GM19239 (cell line): ENCODE measurements around the gene RBM19.

Experiments
- DNase-seq: peaks from one replicate; pipeline ENCODE4 v3.0.0; 2011; ENCODE audit warnings: low spot score; ENCODE audit not compliant: insufficient read length
- FAIRE-seq: peaks from 2 replicates; lab custom pipeline; 2011; peaks lifted over from hg19 to GRCh38; lab: Jason Lieb, UNC

Gene RBM19

DNA sequence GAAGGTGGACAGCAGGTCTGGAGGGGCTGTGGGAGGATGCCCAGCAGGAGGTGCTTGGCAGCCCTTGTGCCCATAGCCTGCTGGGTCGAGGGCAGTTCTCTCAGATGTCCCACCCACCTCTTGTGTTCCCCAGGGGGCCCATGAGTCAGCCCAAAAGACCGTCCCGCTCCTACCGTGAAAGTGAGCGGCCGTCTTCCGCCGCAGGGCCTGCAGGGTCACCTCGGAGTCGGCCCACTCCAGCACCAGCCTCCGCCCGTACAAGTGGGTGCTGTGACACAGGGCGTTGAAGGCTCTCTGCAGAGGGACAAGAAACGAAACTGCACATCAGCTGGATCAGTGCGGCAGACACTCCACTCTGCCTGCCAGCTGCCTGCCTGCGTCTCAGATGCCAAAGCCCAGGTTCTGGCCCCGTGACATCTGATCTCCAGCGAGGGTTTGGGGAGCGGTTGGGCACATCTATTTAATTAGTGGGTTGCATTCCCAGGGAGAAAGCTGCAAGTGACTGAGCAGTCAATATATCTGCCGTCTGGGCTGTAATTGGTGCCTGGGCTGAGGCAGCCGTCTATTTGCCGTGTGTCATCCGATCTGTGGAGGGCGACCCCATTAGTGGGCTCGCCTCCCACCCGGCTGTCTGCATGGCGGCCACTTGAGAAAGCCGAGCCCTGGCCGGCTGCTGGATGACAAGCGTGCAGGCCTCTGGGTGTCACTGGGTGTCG is 121.5 kb downstream of the RBM19 start:
- DNase-seq (no peak), FAIRE-seq (no peak)

DNA sequence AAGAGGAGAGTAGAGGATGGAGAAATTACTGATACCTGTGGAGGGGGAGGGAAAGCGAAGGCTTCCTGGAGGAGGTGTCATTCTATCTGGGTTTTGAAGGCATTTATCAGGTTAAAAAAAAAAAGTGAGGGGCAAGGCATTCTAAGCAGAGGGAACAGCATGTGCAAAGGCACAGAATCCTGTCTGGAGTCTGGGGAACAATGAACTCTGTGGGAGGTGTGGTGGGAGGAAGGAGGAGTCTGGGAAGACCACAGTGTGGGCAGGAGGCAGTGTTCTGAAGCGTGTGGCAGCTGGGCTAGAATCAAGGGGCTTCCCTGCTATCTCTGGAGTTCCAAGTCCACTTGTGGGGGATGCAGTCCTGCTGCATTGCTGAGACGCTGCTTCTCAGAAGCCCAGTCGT is 123.4 kb downstream of the RBM19 start:
- no peak for DNase-seq
- FAIRE-seq, result no peak

DNA sequence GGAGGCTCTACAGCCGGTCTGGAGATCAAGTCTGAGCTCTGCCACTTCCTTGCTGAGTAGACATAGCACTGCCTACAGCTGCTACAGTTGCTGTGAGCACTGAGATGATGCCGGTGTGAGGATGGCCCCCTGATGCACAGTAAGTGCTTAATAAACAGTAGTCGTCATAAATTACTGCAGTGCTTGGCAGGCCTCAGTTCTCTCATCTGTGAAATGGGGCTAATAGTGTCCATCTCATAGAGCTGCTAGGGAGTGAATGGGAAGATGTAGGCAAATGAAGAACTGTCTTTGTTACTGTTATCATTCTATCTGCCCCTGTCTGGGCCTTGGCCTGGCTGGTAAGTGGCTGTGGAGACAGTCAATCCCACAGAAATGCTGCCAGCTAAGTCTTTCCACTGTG is 124.3 kb downstream of the RBM19 start:
- FAIRE-seq, result no peak
- DNase-seq, result no peak

DNA sequence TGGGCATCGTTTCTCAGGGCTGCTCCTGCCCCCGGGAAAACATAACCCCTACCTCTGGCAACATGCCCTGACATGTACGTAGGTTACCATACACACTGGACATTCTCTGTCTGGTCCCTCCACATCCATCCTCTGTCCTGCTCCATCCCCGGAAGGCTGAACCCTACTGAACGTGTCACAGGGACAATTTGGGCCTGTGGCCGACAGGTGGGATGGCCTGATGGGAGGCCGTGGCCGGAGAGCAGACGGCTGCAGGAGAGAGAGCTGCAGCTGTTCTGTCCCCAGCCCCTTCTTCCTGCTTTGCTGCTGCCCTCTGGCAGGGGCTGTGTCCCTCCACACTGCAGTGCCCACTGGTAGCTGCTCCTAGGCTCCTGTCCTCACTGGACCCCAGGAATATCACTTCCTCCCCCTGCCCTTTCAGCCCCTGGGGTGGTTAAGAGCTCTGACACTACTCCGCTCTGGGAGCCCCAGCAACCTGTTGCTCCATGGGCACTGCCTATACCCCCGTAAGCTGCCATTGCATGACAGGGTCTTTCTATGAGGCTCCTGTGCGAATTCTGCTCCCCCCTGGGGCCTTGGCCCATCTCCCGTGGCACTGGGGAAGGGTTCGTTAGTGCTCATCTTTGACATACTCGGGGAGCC is 125.6 kb downstream of the RBM19 start:
- FAIRE-seq (no peak), DNase-seq (no peak)

DNA sequence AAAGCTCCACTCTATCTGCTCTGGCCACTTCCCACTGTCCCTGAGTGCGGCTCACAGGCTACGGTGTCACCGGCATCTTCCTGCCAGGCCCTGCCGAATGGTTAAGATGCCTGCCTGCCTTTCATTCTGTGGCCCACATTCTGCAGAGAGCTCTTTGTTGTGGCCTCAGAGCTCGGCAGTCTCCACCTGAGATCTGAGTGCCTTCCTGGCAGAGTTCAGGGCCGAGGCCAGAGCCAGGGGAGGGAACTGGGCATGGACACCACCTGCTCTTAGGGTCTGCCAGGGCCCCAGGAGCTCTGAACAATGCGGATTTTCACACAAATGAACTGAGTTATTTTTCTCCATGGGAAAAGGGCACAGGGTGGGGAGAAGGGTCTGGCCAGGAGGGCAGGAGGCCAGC is 127.2 kb downstream of the RBM19 start:
- DNase-seq (no peak), FAIRE-seq (no peak)

DNA sequence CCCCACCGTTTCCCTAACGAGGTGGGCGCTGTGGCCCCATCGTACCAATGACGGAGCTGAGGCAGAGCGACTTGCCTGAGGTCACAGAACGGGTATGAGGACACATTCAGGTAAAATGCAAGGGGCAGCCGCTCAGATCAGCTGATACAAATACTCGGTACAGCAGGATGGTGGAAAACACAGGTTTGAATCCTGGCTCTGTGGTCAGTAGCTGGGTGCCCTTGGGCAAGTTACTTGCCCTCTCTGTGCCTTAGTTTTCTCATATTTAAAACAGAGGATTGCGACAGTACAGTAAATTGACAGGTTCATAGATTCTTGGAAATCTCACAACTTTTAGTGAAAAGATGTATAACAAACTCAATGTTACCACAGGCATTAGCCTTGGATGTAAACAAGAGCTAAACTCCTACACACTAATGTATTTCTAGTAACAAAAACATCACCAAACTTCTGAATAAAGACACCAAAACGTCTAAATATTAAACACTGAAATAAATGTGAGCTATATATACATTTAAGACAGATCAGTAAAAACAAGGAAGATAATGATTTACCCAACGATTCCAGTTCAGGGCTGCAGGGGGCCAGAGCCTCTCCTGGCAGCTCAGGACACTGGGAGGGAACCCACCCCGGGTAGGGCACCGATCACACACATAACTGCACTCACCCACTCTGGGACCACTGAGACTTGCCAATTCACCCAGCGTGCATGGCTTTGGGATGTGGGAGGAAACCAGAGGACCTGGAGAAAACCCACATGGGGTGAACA is 128.4 kb downstream of the RBM19 start:
- FAIRE-seq (no peak), DNase-seq (no peak)

DNA sequence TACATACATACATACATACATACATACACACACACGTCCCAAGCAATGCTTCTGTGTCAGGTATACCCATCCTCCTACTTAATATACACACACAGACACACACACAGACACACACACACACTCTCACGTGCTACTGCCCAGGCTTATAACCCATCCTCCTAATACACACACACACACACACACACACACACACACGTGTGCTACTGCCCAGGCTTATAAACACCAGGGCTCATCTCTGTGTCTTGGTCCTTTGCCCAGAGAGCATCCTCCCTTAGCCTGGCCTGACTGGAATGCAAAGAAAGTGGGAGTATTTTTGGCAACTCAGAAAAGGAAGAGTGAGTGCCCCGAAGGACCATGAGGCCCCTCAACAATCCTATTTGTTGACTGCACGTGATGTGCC is 129.0 kb downstream of the RBM19 start:
- no peak for FAIRE-seq
- no peak for DNase-seq

DNA sequence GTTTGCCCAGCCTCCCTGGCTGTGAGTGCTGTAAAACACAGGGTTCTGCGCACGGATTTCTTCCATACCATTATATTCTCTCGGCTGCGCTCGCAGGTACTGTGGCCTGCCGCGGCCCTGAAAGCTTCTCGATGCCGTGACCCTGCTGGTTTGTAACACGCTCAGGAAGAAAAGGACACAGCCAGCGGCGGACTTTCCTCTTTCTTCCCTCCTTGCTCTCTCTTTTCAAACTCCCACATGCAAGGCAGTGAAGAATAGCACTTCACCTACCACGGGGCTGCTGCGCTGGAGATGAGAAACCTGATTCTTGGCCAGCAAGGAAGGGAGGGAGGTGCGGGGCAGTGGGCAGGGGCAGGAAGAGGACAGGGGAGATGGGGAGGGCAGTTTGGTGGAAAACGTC is 130.2 kb downstream of the RBM19 start:
- FAIRE-seq, result no peak
- DNase-seq, result no peak

DNA sequence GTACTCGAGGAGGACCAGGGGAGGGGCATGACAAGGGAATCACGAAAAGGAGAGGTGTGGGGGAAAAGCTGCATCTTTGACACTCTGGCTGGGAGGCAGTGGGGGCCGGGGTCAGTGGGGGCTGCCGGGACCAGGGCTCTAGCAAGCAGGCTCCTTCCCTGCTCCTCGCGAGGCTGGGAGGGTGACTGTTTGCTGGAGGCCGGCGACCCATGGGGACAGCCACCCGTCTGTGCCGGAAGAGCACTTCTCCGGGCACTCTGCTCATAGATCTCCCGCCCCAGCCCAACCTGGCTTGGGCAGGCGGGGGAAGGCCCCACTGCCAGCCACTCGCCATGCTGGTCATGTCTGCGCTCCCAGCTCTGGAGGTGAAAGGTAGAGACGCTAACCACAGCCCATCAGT is 130.7 kb downstream of the RBM19 start:
- no peak for FAIRE-seq
- no peak for DNase-seq

DNA sequence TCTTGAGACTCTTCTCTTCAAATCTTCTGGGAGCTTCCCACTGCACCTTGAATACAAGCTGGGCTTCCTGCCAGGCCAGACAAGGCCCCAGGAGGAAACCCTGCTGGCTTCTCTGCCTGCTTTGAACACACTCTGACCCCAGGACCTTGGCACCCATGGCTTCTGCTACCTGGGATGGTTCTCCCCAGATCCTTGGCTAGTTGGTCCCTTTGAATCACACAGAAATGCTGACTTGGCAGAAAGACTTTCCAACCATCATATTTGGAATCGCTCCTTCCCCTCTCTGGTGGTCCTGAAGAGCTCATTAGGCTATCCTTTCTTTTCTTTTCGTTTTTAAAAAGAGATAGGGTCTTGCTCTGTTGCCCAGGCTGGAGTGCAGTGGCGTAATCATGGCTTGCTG is 132.7 kb downstream of the RBM19 start:
- no peak for FAIRE-seq
- DNase-seq, result no peak

DNA sequence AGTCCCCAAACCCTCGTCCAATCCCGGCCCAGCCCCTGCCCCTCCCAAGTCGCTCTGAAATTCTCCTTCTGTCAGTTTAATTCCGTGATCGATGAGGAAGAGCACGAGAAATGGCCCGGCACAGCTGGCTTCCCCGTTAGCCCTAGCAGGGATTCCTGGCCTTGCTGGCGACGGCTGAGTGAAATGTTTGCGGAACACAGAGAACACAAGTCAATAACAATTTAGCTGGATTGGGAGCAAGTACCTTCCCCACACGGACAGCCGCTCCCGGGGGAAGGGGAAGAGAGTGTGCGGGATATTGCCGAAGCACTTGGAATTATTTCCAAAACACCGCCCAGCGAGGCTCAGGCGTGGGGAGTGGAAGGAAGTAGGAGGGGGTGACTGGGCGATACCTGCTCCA is 134.6 kb downstream of the RBM19 start:
- no peak for DNase-seq

DNA sequence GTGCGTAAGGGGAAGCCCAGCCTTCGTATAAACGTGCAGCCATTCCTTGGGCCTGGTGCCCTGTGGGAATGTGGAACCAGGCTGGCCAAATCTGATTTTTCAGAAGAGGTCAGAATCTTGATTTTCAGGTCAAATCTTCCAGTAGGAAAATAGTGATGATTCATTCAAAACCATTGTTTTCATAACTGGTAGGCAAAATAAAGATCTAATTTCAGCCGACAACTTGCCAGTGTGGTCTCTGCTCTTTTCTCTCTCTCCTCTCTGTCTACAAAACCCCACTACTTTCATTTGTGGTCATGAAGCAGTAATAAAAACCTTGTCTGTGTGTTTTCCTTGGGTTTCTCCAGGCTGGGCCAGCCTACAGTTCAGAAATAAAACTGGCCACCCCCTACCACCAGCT is 135.1 kb downstream of the RBM19 start:
- DNase-seq (no peak), FAIRE-seq (no peak)

More for the DNA sequence above, 134.6 kb downstream of the RBM19 start:
- FAIRE-seq, result no peak

DNA sequence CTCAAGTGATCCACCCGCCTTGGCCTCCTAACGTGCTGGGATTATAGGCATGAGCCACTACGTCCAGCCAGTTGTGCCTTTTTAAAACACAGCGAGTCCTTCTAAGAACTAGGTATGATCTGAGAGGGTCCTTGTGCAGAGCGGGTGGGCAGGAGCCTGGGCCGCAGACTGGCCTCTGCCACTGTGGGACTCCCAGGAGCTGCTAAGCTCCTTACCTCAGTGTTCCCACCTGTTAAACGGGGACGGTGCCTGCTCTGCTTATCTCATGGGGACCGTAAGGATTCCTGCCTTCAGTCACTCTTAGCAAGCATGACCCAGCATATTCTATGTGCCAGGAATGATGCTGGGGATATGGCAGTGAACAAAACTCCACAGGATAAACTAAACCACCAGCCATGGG is 136.9 kb downstream of the RBM19 start:
- no peak for FAIRE-seq
- DNase-seq, result no peak

DNA sequence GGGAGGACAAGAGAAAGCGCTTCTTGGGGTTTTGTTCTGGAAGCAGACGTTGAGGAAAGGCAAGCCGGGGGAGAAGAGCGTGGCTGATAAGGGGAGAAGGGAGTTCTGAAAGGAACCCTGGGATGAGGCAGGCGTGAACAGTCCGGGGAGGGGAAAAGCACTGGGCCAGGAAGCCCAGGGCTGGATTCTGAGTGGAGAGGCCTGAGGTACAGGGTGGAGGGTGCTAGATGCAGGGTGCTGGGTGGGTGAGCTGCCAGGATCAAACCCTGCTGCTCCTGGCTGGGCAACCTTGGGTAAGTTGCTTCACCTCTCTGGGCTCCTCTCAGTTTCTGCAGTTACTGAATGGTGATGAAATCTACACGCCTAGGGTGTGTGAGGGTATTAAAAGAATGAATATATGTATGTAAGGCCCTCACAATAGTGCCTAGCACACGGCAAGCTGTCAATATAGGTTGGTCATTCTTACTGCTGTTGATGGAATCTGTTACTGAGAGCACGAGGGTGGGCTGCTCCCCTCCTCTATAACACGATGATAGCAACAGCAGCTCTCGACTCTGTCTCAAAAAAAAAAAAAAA is 138.5 kb downstream of the RBM19 start:
- DNase-seq, result no peak
- FAIRE-seq, result no peak

DNA sequence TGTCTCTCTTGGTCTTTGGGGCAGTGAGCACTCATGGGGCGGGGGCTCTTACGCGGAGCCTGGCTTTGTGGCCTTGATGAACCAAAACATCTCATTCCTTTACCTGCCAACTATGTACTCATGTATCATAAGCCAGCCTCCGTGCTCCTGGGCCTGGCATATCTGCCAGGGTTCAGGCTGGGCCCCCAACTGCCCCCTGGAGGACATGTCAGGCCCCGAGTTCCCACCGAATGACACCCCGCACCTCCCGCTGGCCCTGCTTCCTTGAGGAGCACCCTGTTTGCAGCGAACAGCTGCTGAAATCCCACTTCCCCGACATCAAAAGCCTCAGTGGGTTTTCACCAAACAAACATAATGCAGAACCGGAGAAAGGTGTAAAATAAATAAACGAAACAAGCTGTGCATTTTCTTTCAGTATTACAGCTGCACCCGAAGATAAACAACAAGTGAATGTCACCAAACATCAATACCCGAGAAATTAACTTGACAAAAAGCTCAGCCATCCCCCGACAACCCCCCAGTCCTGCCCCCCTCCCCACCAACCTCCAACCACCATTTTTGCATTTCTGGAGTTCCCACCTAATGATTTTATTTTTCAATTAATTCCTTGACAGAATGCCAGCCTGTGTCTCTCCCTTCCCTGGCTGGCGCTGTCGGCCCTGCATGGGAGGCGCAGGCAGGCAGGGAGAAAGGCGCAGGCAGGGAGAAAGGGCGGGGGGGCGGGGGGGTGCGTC is 139.2 kb downstream of the RBM19 start:
- DNase-seq (no peak), FAIRE-seq (no peak)

DNA sequence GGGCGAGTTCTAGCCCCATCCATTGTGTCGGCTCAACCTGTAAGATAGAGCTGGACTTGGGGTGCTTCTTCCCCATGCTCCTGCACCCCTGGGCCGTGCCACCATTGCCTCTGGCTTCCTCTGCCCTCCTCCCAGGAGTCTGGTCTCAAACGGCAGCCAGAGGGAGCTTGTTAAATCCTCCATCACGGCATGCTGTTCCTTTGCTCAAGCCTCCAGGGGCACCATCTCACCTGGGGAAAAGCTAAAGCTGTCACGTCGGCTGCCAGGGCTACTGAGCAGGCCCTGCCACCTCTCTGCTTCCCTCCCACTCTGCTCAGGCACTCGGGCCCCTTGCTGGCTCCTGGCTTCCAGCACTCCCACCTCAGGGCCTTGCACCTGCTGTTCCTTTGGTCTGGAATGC is 140.4 kb downstream of the RBM19 start:
- DNase-seq (no peak), FAIRE-seq (no peak)

DNA sequence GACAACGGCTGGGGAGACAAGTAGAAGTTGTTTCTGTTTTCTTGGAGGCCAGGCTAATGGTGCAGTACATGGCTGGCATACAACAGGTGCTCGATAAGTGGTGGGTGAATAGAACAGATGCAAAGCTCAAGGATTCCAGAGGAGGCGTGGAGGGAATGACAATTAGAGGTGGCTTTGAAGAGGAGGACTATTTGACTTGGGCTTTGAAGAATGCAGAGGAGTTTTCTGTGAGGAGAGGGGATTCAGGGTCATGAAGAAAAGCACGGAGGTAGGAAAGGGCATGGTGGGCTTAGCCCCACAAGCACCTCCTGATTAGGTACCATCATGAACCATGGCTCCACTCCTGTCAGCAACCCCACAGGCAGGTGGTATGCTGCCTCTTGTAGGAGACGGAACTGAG is 142.3 kb downstream of the RBM19 start:
- no peak for DNase-seq

DNA sequence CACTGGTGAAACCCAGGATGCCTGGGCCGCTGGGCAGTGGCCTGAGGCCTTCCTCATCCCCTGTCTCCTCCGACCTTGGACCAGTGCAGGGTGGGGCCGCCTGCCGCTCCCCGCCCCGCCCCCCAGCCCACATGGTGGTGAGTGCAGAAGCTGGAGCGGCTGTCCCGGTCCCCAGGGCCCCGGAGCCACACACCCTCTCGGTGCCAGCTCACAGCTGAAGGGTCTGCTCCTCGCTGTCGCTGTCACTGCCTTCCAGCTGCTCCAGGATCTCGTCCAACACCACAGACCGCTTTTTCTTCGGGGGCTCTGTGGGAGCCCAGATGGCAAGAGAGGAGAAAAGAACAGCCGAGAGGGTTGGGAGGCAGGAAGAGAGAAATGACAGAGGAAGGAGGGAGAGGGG is 143.1 kb downstream of the RBM19 start:
- DNase-seq, result no peak
- no peak for FAIRE-seq

More for the DNA sequence above, 142.3 kb downstream of the RBM19 start:
- FAIRE-seq, result no peak

DNA sequence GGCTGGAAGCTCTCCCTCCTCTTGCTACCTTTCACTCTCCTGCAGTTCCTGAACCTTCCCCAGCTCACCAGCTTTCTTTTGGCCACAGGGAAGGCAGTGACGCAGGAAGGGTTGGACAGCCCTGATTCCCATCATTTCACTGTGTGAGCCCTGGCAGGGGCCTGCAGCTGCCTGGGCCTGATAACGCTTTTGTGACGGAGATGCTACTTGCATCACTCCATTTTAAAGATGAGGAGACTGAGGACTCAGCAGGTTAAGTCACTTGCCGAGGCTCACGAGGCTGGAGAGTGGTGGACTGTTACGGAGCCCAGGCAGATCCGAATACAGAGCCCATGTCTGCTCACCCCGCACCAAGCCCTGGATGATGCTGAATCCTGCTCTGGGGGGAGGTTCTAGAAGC is 145.3 kb downstream of the RBM19 start:
- FAIRE-seq (no peak), DNase-seq (no peak)

DNA sequence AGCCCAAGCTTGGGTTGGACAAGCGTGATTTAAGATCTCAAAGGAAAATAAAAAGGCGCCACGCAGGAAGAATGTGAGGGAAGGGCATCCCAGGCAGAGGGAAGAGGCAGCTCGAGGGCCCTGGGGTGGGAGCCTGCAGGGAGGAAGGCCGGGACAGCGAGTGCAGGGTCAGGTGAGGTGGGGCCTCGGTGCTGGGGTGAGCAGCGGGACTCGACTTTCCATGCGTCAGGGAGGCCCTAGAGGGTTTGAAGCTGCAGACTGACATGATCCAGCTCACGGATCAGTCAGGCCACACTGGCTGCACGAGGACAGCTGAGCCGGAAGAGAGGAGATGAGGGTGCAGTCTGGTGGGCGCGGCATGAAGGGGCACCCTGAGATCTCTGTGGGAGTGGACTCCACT is 145.8 kb downstream of the RBM19 start:
- FAIRE-seq (no peak), DNase-seq (no peak)
